ENCODE data around the gene OSBPL10.
A peak's percentile ranks its signal among the peaks of the same experiment; 100 is the strongest.

Gene OSBPL10

GRCh38 chr3:31755926-31756658 lies 225.0 kb downstream of the OSBPL10 start:
- H4K20me1 ChIP-seq (ENCODE audit: insufficient read depth, low read length), result no peaks in the 10 kb centered on the region; the same call in 1 of the 2 replicates
- H3K4me1 ChIP-seq (ENCODE audit: low read length), result peaks cover 35% of the 10 kb centered on the region
- peak overlapping the region; percentile 66 for H3K4me2 ChIP-seq (ENCODE audit: low read length)
- no peaks in the 10 kb centered on the region for H3K27me3 ChIP-seq (ENCODE audit: low read depth, low read length)
- no peak overlapping the region for H2AFZ ChIP-seq (ENCODE audit: low read depth, low read length)
- no peak overlapping the region for H3K9ac ChIP-seq (ENCODE audit: low read length)
- H3K79me2 ChIP-seq (ENCODE audit: low read length), result no peaks in the 10 kb centered on the region
- H3K36me3 ChIP-seq (replicated peaks; ENCODE audit: low read depth, low read length), result peaks cover 5% of the 10 kb centered on the region
- peak overlapping the region; percentile 11; the same call in 1 of the 2 replicates for H3K27ac ChIP-seq (ENCODE audit: low read length)
- no peaks in the 10 kb centered on the region for H3K9me3 ChIP-seq (ENCODE audit: insufficient read depth, low read length)
- TF ChIP-seq EZH2phosphoT487 (IDR thresholded peaks at IDR 0.05; ENCODE audit: low read depth) (no peak), CTCF (IDR thresholded peaks at IDR 0.05; ENCODE audit: low read depth, low read length) (no peak)
- H3K4me3 ChIP-seq (ENCODE audit: low read length), result peak overlapping the region; percentile 37

GRCh38 chr3:31754575-31755278 lies 226.3 kb downstream of the OSBPL10 start:
- Histone ChIP-seq H4K20me1 (ENCODE audit: insufficient read depth, low read length) (no peaks in the 10 kb centered on the region; the same call in 1 of the 2 replicates), H3K27ac (ENCODE audit: low read length) (peak overlapping the region; percentile 50), H3K4me1 (ENCODE audit: low read length) (peaks cover 35% of the 10 kb centered on the region), H3K4me2 (ENCODE audit: low read length) (peak overlapping the region; percentile 66), H3K9me3 (ENCODE audit: insufficient read depth, low read length) (no peaks in the 10 kb centered on the region), H3K36me3 (replicated peaks; ENCODE audit: low read depth, low read length) (peaks cover 5% of the 10 kb centered on the region), H2AFZ (ENCODE audit: low read depth, low read length) (no peak overlapping the region), H3K79me2 (ENCODE audit: low read length) (no peaks in the 10 kb centered on the region), H3K9ac (ENCODE audit: low read length) (peak overlapping the region; percentile 4; the same call in 1 of the 2 replicates), H3K4me3 (ENCODE audit: low read length) (peak overlapping the region; percentile 37), H3K27me3 (ENCODE audit: low read depth, low read length) (no peaks in the 10 kb centered on the region)
- 0 out of 2 replicates have a peak, but pooled peaks have one; percentile 67 for TF ChIP-seq EZH2phosphoT487 (IDR thresholded peaks at IDR 0.05; ENCODE audit: low read depth)
- TF ChIP-seq CTCF (IDR thresholded peaks at IDR 0.05; ENCODE audit: low read depth, low read length), result no peak

- no peak overlapping the region for H3K27ac ChIP-seq (ENCODE audit: low read length)
- H3K9ac ChIP-seq (ENCODE audit: low read length), result no peak overlapping the region
- no peaks in the 10 kb centered on the region for H3K9me3 ChIP-seq (ENCODE audit: insufficient read depth, low read length)
Observed at GRCh38 chr3:31753050-31753425, 228.0 kb downstream of the OSBPL10 start.

More at GRCh38 chr3:31753050-31753425, 228.0 kb downstream of the OSBPL10 start:
- Histone ChIP-seq H3K79me2 (ENCODE audit: low read length) (no peaks in the 10 kb centered on the region), H3K4me1 (ENCODE audit: low read length) (peaks cover 35% of the 10 kb centered on the region), H4K20me1 (ENCODE audit: insufficient read depth, low read length) (no peaks in the 10 kb centered on the region; the same call in 1 of the 2 replicates), H3K4me3 (ENCODE audit: low read length) (no peak overlapping the region), H3K27me3 (ENCODE audit: low read depth, low read length) (no peaks in the 10 kb centered on the region), H3K4me2 (ENCODE audit: low read length) (no peak overlapping the region), H2AFZ (ENCODE audit: low read depth, low read length) (no peak overlapping the region), H3K36me3 (replicated peaks; ENCODE audit: low read depth, low read length) (peaks cover 5% of the 10 kb centered on the region)
- TF ChIP-seq CTCF (IDR thresholded peaks at IDR 0.05; ENCODE audit: low read depth, low read length) (no peak), EZH2phosphoT487 (IDR thresholded peaks at IDR 0.05; ENCODE audit: low read depth) (no peak)
